ENCODE results near the gene PAFAH1B1.
"Not testable (repeated sequence)": the region's sequence is repeated elsewhere in the genome, so short reads cannot be mapped to it uniquely, and the experiment has no call there.

Gene PAFAH1B1

DNA sequence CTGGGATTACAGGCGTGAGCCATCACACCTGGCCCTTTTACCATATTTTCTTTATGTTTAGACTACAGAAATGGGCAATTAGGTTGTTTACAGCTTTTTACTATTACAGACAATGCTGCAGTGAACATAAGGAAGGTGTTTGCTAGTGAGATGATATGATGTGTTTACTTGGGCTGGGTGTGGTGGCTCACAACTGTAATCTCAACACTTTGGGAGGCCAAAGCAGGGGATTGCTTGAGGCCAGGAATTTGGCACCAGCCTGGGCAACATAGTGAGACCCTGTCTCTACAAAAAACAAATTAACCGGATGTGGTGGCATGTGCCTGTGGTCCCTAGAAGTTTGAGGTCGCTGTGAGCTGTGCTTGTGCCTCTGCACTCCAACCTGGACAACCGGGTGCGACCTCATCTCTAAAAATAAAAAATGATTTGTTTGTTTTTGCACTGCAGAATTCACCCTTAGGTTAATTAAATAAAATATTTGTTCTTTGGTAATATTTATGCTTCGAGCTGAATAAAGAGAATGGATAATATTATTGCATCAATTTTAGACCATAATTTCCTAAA is 15.0 kb downstream of the PAFAH1B1 start:
- no peak for DNase-seq (ENCODE audit: low read depth in 1 of 2, low spot score in 1 of 2)
- no peak for TF ChIP-seq JUND (IDR thresholded peaks at IDR 0.05; ENCODE audit: low read depth)
- in situ Hi-C loops (cut with HindIII; ENCODE audit: low pct_unique_long_range_greater_than_20kb, low sequenced_read_pairs) = no loop called here

- in situ Hi-C loops (cut with HindIII; ENCODE audit: low pct_unique_long_range_greater_than_20kb, low sequenced_read_pairs) = no loop called here
- TF ChIP-seq JUND (IDR thresholded peaks at IDR 0.05; ENCODE audit: low read depth) = no peak
- DNase-seq (ENCODE audit: low read depth in 1 of 2, low spot score in 1 of 2) = no peak
Measured at GRCh38 chr17:2609091-2609490, 15.6 kb downstream of the PAFAH1B1 start.

GRCh38 chr17:2610195-2611175 is 17.0 kb downstream of the PAFAH1B1 start:
- no peak for DNase-seq (ENCODE audit: low read depth in 1 of 2, low spot score in 1 of 2)
- no peak for TF ChIP-seq JUND (IDR thresholded peaks at IDR 0.05; ENCODE audit: low read depth)
- in situ Hi-C loops (cut with HindIII; ENCODE audit: low pct_unique_long_range_greater_than_20kb, low sequenced_read_pairs) = no loop called here

DNA sequence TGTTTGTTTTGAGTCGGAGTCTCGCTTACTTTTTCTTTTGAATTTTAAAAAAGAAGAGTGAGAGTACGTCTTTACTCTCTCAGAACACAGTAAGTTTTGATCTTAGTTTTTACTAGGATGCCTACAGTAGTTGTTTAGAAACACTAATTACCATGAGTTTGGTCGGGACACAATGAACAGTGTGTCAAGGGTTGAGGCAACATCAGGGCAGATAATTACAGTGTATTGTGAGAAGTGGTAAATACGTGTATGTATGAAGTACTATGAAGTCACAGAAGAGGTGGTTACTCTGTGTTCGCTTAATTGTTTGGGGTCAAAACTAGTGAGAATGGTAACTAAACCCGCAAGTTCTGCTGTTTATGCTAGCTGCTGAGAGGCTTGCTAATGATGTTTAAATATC is 18.2 kb downstream of the PAFAH1B1 start:
- in situ Hi-C loops (cut with HindIII; ENCODE audit: low pct_unique_long_range_greater_than_20kb, low sequenced_read_pairs) = no loop called here
- no peak for TF ChIP-seq JUND (IDR thresholded peaks at IDR 0.05; ENCODE audit: low read depth)
- DNase-seq (ENCODE audit: low read depth in 1 of 2, low spot score in 1 of 2) = no peak

DNA sequence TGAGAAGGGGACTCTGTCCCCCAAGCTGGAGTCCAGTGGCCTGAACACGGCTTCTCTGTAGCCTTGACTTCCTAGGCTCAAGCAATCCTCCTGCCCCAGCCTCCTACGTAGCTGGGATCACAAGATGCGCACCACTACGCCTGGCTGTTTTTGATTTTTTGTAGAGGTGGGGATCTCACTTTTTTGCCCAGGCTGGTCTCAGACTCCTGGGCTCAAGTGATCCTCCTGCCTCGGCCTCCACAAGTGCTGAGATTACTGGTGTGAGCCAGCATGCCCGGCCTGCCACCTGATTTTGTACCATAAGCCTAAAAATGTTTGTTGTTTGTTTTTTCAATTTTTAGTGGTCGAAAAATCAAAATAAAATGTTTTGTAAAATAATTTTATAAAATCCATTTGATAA is 19.2 kb downstream of the PAFAH1B1 start:
- DNase-seq (ENCODE audit: low read depth in 1 of 2, low spot score in 1 of 2) = no peak
- no peak for TF ChIP-seq JUND (IDR thresholded peaks at IDR 0.05; ENCODE audit: low read depth)
- in situ Hi-C loops (cut with HindIII; ENCODE audit: low pct_unique_long_range_greater_than_20kb, low sequenced_read_pairs) = no loop called here

GRCh38 chr17:2613089-2613808 is 19.8 kb downstream of the PAFAH1B1 start:
- no peak for TF ChIP-seq JUND (IDR thresholded peaks at IDR 0.05; ENCODE audit: low read depth)
- in situ Hi-C loops (cut with HindIII; ENCODE audit: low pct_unique_long_range_greater_than_20kb, low sequenced_read_pairs) = no loop called here
- no peak for DNase-seq (ENCODE audit: low read depth in 1 of 2, low spot score in 1 of 2)

DNA sequence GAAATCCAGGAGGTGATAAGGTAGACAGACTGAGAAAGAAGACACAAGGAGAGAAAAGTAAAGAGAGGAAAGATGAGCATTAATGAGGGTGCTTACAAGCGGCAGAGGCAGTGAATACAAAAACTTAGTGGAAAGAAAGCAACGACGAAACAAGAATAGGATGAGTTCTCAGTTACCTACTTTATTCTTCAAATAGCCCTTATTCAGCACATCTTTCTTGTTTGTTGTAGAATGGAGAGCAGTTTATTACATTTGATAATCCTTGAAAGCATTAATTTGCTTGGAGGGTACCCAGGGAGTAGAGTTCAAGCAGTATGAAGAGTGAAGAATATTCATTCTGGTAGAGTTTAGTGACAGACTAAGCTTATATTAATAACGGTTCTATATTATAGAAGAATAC is 22.4 kb downstream of the PAFAH1B1 start:
- in situ Hi-C loops (cut with HindIII; ENCODE audit: low pct_unique_long_range_greater_than_20kb, low sequenced_read_pairs) = no loop called here
- no peak for TF ChIP-seq JUND (IDR thresholded peaks at IDR 0.05; ENCODE audit: low read depth)
- DNase-seq (ENCODE audit: low read depth in 1 of 2, low spot score in 1 of 2) = no peak

- no peak for DNase-seq (ENCODE audit: low read depth in 1 of 2, low spot score in 1 of 2)
- in situ Hi-C loops (cut with HindIII; ENCODE audit: low pct_unique_long_range_greater_than_20kb, low sequenced_read_pairs) = no loop called here
- no peak for TF ChIP-seq JUND (IDR thresholded peaks at IDR 0.05; ENCODE audit: low read depth)
Measured at GRCh38 chr17:2621241-2621640, 27.8 kb downstream of the PAFAH1B1 start.

GRCh38 chr17:2621951-2622405 is 28.5 kb downstream of the PAFAH1B1 start:
- DNase-seq (ENCODE audit: low read depth in 1 of 2, low spot score in 1 of 2); in situ Hi-C loops (cut with HindIII; ENCODE audit: low pct_unique_long_range_greater_than_20kb, low sequenced_read_pairs): not testable (repeated sequence)

DNA sequence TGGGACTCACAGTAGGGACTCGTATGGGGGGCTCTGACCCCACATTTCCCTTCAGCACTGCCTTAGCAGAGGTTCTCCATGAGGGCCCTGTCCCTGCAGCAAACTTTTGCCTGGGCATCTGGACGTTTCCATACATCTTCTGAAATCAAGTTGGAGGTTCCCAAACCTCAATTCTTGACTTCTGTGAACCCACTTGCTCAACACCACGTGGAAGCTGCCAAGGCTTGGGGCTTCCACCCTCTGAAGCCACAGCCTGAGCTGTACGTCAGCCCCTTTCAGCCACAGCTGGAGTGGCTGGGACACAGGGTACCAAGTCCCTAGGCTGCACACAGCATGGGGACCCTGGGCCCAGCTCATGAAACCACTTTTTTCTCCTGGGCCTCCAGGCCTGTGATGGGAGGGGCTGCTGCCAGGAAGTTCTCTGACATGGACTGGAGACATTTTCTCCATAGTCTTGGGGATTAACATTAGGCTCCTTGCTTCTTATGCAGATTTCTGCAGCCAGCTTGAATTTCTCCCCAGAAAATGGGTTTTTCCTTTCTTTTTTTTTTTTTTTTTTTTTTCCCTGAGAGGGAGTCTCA is 29.4 kb downstream of the PAFAH1B1 start:
- in situ Hi-C loops (cut with HindIII; ENCODE audit: low pct_unique_long_range_greater_than_20kb, low sequenced_read_pairs); DNase-seq (ENCODE audit: low read depth in 1 of 2, low spot score in 1 of 2): not testable (repeated sequence)

GRCh38 chr17:2624292-2624731 is 30.9 kb downstream of the PAFAH1B1 start:
- DNase-seq (ENCODE audit: low read depth in 1 of 2, low spot score in 1 of 2) = no peak
- no peak for TF ChIP-seq JUND (IDR thresholded peaks at IDR 0.05; ENCODE audit: low read depth)
- in situ Hi-C loops (cut with HindIII; ENCODE audit: low pct_unique_long_range_greater_than_20kb, low sequenced_read_pairs) = no loop called here

DNA sequence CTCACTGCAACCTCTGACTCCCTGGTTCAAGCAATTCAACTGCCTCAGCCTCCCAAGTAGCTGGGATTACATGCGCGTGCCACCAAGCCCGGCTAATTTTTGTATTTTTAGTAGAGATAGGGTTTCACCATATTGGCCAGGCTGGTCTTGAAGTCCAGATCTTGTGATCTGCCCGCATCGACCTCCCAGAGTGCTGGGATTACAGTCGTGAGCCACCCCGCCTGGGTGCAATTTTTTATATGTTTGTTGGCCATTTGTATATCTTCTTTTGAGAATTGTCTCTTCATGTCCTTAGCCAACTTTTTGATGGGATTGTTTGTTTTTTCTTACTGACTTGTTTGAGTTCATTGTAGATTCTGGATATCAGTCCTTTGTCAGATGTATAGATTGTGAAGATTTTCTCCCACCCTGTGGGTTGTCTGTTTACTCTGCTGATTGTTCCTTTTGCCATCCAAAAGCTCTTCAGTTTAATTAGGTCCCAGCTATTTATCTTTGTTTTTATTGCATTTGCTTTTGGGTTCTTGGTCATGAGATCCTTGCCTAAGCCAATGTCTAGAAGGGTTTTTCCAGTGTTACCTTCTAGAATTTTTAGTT is 33.3 kb downstream of the PAFAH1B1 start:
- in situ Hi-C loops (cut with HindIII; ENCODE audit: low pct_unique_long_range_greater_than_20kb, low sequenced_read_pairs); DNase-seq (ENCODE audit: low read depth in 1 of 2, low spot score in 1 of 2): not testable (repeated sequence)

- DNase-seq (ENCODE audit: low read depth in 1 of 2, low spot score in 1 of 2); in situ Hi-C loops (cut with HindIII; ENCODE audit: low pct_unique_long_range_greater_than_20kb, low sequenced_read_pairs): not testable (repeated sequence)
Measured at GRCh38 chr17:2628922-2629321, 35.5 kb downstream of the PAFAH1B1 start.
